GM18498 (cell line): ENCODE results near the gene ATG9A.

Source experiments
- ATAC-seq: cut with Tn5 transposase; IDR thresholded peaks from one replicate; pipeline ENCODE4 v1.9.1; 2021; ENCODE audit warnings: mild to moderate bottlenecking, moderate library complexity; ENCODE audit not compliant: unreplicated experiment

ATG9A gene

GRCh38 chr2:219178377-219179175, 50.9 kb downstream of the ATG9A start:
- peak; percentile 13 for ATAC-seq

- peak; percentile 53 for ATAC-seq
These were observed 51.7 kb downstream of the ATG9A start, which contains the start of gene RETREG2 for GRCh38 chr2:219177552-219178376. RETREG2 (plus strand) TSS chr2:219178275; CDS start chr2:219178353, 78 bp downstream.

GRCh38 chr2:219176818-219177551, 52.5 kb downstream of the ATG9A start, which contains the start of gene CNPPD1:
CNPPD1 (minus strand) TSS chr2:219176925; CDS start chr2:219176828, 97 bp downstream.
- ATAC-seq, result peak; percentile 75

- ATAC-seq, result peak; percentile 23
These were observed 53.3 kb downstream of the ATG9A start for GRCh38 chr2:219175928-219176817.

- no peak for ATAC-seq
These were observed 54.0 kb downstream of the ATG9A start for GRCh38 chr2:219175486-219175885.

GRCh38 chr2:219174801-219175200, 54.6 kb downstream of the ATG9A start:
- no peak for ATAC-seq

GRCh38 chr2:219174146-219174545, 55.3 kb downstream of the ATG9A start:
- no peak for ATAC-seq

GRCh38 chr2:219173176-219173575, 56.3 kb downstream of the ATG9A start:
- ATAC-seq, result no peak

GRCh38 chr2:219172231-219173154, 56.9 kb downstream of the ATG9A start:
- no peak for ATAC-seq

- ATAC-seq, result no peak
These were observed 58.2 kb downstream of the ATG9A start for GRCh38 chr2:219171231-219171651.

GRCh38 chr2:219169930-219170654, 59.3 kb downstream of the ATG9A start, which contains the start of gene SLC23A3:
SLC23A3 (minus strand) TSS chr2:219170029; CDS start chr2:219169984, 45 bp downstream.
- no peak for ATAC-seq
